ENCODE results near the gene HOXC10. TPM values are rescaled to one million over a fixed set of nuclear protein-coding genes. Genes with fewer than 3 reads are reported as not detected.

HOXC10 gene
- total and polyA plus RNA-seq, 2 donors from 2014 or later, result 49.7 to 50.7 TPM

GRCh38 chr12:53941750-53942149 lies 43.2 kb upstream of the HOXC10 start:
- intact Hi-C loops (cut with DNase I), result no loop called here
- TF ChIP-seq CTCF (IDR thresholded peaks at IDR 0.05; ENCODE audit: borderline replicate concordance, extremely low read depth, insufficient read depth), result no peak
- Histone ChIP-seq H3K4me1 (ENCODE audit: control insufficient read depth in 2 of 3, insufficient read depth in 2 of 3, low read depth in 1 of 3, low read length in 3 of 3) (peaks cover 0 to 2% (median 0%) of the 10 kb centered on the region in 3 donors), H3K27me3 (ENCODE audit: control insufficient read depth, insufficient read depth, low read length) (peaks cover 83% of the 10 kb centered on the region), H3K27ac (ENCODE audit: low read depth in 2 of 2, low read length in 2 of 2) (no peak overlapping the region), H3K9ac (ENCODE audit: low read length in 3 of 3) (no peak overlapping the region), H3K9me3 (ENCODE audit: control insufficient read depth in 2 of 3, insufficient read depth in 1 of 3, low read length in 3 of 3) (no peaks in the 10 kb centered on the region), H3K4me3 (ENCODE audit: low read length in 3 of 3) (no peak overlapping the region), H3K36me3 (ENCODE audit: control insufficient read depth in 2 of 3, insufficient read depth in 3 of 3, low read length in 3 of 3) (no peaks in the 10 kb centered on the region)
- no peak for DNase-seq
- FAIRE-seq, result no peak

- H3K27me3 ChIP-seq (ENCODE audit: control insufficient read depth, insufficient read depth, low read length), result peaks cover 83% of the 10 kb centered on the region
- no peak for TF ChIP-seq CTCF (IDR thresholded peaks at IDR 0.05; ENCODE audit: borderline replicate concordance, extremely low read depth, insufficient read depth)
- intact Hi-C loops (cut with DNase I), result no loop called here
- FAIRE-seq (no peak), DNase-seq (no peak)
- H3K9ac ChIP-seq (ENCODE audit: low read length in 3 of 3), result no peak overlapping the region
- no peaks in the 10 kb centered on the region for H3K36me3 ChIP-seq (ENCODE audit: control insufficient read depth in 2 of 3, insufficient read depth in 3 of 3, low read length in 3 of 3)
- H3K4me1 ChIP-seq (ENCODE audit: control insufficient read depth in 2 of 3, insufficient read depth in 2 of 3, low read depth in 1 of 3, low read length in 3 of 3), result peaks cover 0 to 2% (median 0%) of the 10 kb centered on the region in 3 donors
- H3K27ac ChIP-seq (ENCODE audit: low read depth in 2 of 2, low read length in 2 of 2), result no peak overlapping the region
- no peaks in the 10 kb centered on the region for H3K9me3 ChIP-seq (ENCODE audit: control insufficient read depth in 2 of 3, insufficient read depth in 1 of 3, low read length in 3 of 3)
- H3K4me3 ChIP-seq (ENCODE audit: low read length in 3 of 3), result no peak overlapping the region
Observed at GRCh38 chr12:53942467-53942997, 42.4 kb upstream of the HOXC10 start.

GRCh38 chr12:53944209-53944608 lies 40.7 kb upstream of the HOXC10 start:
- no peak for TF ChIP-seq CTCF (IDR thresholded peaks at IDR 0.05; ENCODE audit: borderline replicate concordance, extremely low read depth, insufficient read depth)
- intact Hi-C loops (cut with DNase I), result no loop called here
- FAIRE-seq, result no peak

More at GRCh38 chr12:53944209-53944608, 40.7 kb upstream of the HOXC10 start:
- H3K9ac ChIP-seq (ENCODE audit: low read length in 3 of 3), result no peak overlapping the region
- no peaks in the 10 kb centered on the region for H3K36me3 ChIP-seq (ENCODE audit: control insufficient read depth in 2 of 3, insufficient read depth in 3 of 3, low read length in 3 of 3)
- H3K4me3 ChIP-seq (ENCODE audit: low read length in 3 of 3), result no peak overlapping the region
- no peak for DNase-seq
- no peak overlapping the region for H3K27ac ChIP-seq (ENCODE audit: low read depth in 2 of 2, low read length in 2 of 2)
- H3K9me3 ChIP-seq (ENCODE audit: control insufficient read depth in 2 of 3, insufficient read depth in 1 of 3, low read length in 3 of 3), result no peaks in the 10 kb centered on the region
- no peaks in the 10 kb centered on the region for H3K4me1 ChIP-seq (ENCODE audit: control insufficient read depth in 2 of 3, insufficient read depth in 2 of 3, low read depth in 1 of 3, low read length in 3 of 3)
- peaks cover 85% of the 10 kb centered on the region for H3K27me3 ChIP-seq (ENCODE audit: control insufficient read depth, insufficient read depth, low read length)

Measured in kidney (tissue), 14 donors.